HG02885 (cell line): ENCODE measurements around the gene MGST1.
"Not testable (repeated sequence)": the region's sequence is repeated elsewhere in the genome, so short reads cannot be mapped to it uniquely, and the experiment has no call there.

Experiments
- ATAC-seq: cut with Tn5 transposase; IDR thresholded peaks from one replicate; pipeline ENCODE4 v1.9.1; 2021; ENCODE audit warnings: mild to moderate bottlenecking; ENCODE audit not compliant: unreplicated experiment, poor library complexity

Gene MGST1

GRCh38 chr12:16349131-16349460, 1.7 kb downstream of the MGST1 start:
- ATAC-seq = no peak

GRCh38 chr12:16350682-16351081, 3.2 kb downstream of the MGST1 start:
- no peak for ATAC-seq

- no peak for ATAC-seq
Measured at GRCh38 chr12:16352481-16352880, 5.0 kb downstream of the MGST1 start.

GRCh38 chr12:16358878-16359277, 11.4 kb downstream of the MGST1 start:
- no peak for ATAC-seq

GRCh38 chr12:16359512-16360491, 12.4 kb downstream of the MGST1 start:
- peak; percentile 58 for ATAC-seq

- ATAC-seq = no peak
Measured at GRCh38 chr12:16361142-16361783, 13.8 kb downstream of the MGST1 start.

- ATAC-seq = no peak
Measured at GRCh38 chr12:16362550-16362949, 15.1 kb downstream of the MGST1 start.

GRCh38 chr12:16369156-16369555, 21.7 kb downstream of the MGST1 start:
- ATAC-seq = no peak

- ATAC-seq = no peak
Measured at GRCh38 chr12:16370096-16370495, 22.7 kb downstream of the MGST1 start.

- not testable (repeated sequence) for ATAC-seq
Measured at GRCh38 chr12:16382652-16383312, 35.3 kb downstream of the MGST1 start.

- no peak for ATAC-seq
Measured at GRCh38 chr12:16384732-16385131, 37.3 kb downstream of the MGST1 start.

- no peak for ATAC-seq
Measured at GRCh38 chr12:16385782-16386646, 38.6 kb downstream of the MGST1 start.

GRCh38 chr12:16387919-16388318, 40.5 kb downstream of the MGST1 start:
- ATAC-seq = no peak

- no peak for ATAC-seq
Measured at GRCh38 chr12:16389594-16389993, 42.1 kb downstream of the MGST1 start.

GRCh38 chr12:16392846-16393535, 45.5 kb downstream of the MGST1 start:
- no peak for ATAC-seq

- ATAC-seq = no peak
Measured at GRCh38 chr12:16399101-16399500, 51.7 kb downstream of the MGST1 start.

- not testable (repeated sequence) for ATAC-seq
Measured at GRCh38 chr12:16401835-16402234, 54.4 kb downstream of the MGST1 start.

GRCh38 chr12:16407346-16407745, 59.9 kb downstream of the MGST1 start:
- ATAC-seq = no peak
